A549 (cell line): ENCODE data around the gene HACL1. TPM values are rescaled to one million over a fixed set of nuclear protein-coding genes. Genes with fewer than 3 reads are reported as not detected.

Experiments
- ATAC-seq, 2 experiments: fragments of 200-7000 bp in 1 of 2; fragments of >200 bp in 1 of 2; cut with Nextera tagmentation in 1 of 2; cut with Tn5 transposase in 1 of 2; 3 replicates each; pipeline versions ENCODE4 v1.8.0 to v1.9.1; 2018 to 2020; ENCODE audit warnings: mild to moderate bottlenecking in 1 of 2, moderate library complexity in 1 of 2
- CTCF ChIA-PET: fragments of 300-600 bp; sonication (Branson Sonifier 250); formaldehyde crosslinking; extraction: SDS; loops from one replicate; lab custom pipeline; 2021; ENCODE audit warnings: antibody characterized with exemption, inconsistent platforms; lab: Yijun Ruan, JAX
- POLR2A ChIA-PET: fragments of 350-600 bp; formaldehyde crosslinking; extraction: SDS; loops from one replicate; lab custom pipeline; 2021; ENCODE audit warnings: antibody characterized with exemption, inconsistent platforms; lab: Yijun Ruan, JAX
- DNase-seq, 2 experiments: peaks; one replicate each; pipeline versions ENCODE4 v3.0.0 to v3.0.0-alpha.2; 2011 to 2016; ENCODE audit warnings: low read depth in 1 of 2, low spot score in 1 of 2
- FAIRE-seq: peaks from 2 replicates; lab custom pipeline; 2011; peaks lifted over from hg19 to GRCh38; lab: Jason Lieb, UNC
- H3K27ac ChIP-seq, 2 experiments: fragments of >200 bp; sonication (Bioruptor Twin); formaldehyde crosslinking; 3 replicates each; pipeline ENCODE4 v1.5.1; 2016 to 2017
- H3K4me1 ChIP-seq: fragments of >200 bp; sonication (Bioruptor Twin); formaldehyde crosslinking; 3 replicates; pipeline ENCODE4 v1.6.1; 2016
- H3K4me2 ChIP-seq: fragments of >200 bp; sonication (Bioruptor Twin); formaldehyde crosslinking; 3 replicates; pipeline ENCODE4 v1.6.1; 2016
- H3K4me3 ChIP-seq: fragments of >200 bp; sonication (Bioruptor Twin); formaldehyde crosslinking; 3 replicates; pipeline ENCODE4 v1.5.1; 2016
- H3K9me3 ChIP-seq: fragments of >200 bp; sonication (Bioruptor Twin); formaldehyde crosslinking; 3 replicates; pipeline ENCODE4 v1.6.1; 2016
- BCL3 ChIP-seq: fragments of >200 bp; sonication (Bioruptor Twin); formaldehyde crosslinking; IDR thresholded peaks from 3 replicates; pipeline ENCODE4 v1.6.1; 2016
- BHLHE40 ChIP-seq: IDR thresholded peaks from 2 replicates; pipeline ENCODE4 v1.6.1; 2012; ENCODE audit warnings: low read depth, low read length, inconsistent platforms
- CBX2 ChIP-seq: fragments of 200-600 bp; sonication (generic); IDR thresholded peaks from 2 replicates; pipeline ENCODE4 v1.6.1; 2016; ENCODE audit warnings: low read depth, mild to moderate bottlenecking, borderline replicate concordance
- CHD2 ChIP-seq: fragments of 150-350 bp; IDR thresholded peaks from 2 replicates; pipeline ENCODE4 v1.6.1; 2014; ENCODE audit warnings: low read length; ENCODE audit not compliant: partially characterized antibody
- EHF ChIP-seq: fragments of 250-450 bp; sonication (Bioruptor Pico); IDR thresholded peaks from 2 replicates; pipeline ENCODE4 v1.5.0; 2020; ENCODE audit warnings: mild to moderate bottlenecking
- FOSB ChIP-seq: fragments of 250-450 bp; sonication (Bioruptor Pico); IDR thresholded peaks from 2 replicates; pipeline ENCODE4 v1.5.0; 2020; ENCODE audit warnings: mild to moderate bottlenecking, moderate library complexity
- FOSL2 ChIP-seq, 2 experiments: fragments of 450-650 bp in 1 of 2; fragments of >200 bp in 1 of 2; sonication (Bioruptor Twin) in 1 of 2; formaldehyde crosslinking; IDR thresholded peaks; 2 replicates each; pipeline versions ENCODE4 v1.5.0 to v1.6.1; 2016 to 2020; ENCODE audit warnings: mild to moderate bottlenecking in 1 of 2, moderate library complexity in 1 of 2
- FOXS1 ChIP-seq: fragments of 250-450 bp; sonication (Bioruptor Pico); IDR thresholded peaks from 2 replicates; pipeline ENCODE4 v1.5.0; 2020; ENCODE audit warnings: mild to moderate bottlenecking, moderate library complexity
- GATA3 ChIP-seq: IDR thresholded peaks from 2 replicates; pipeline ENCODE4 v1.6.1; 2012; ENCODE audit warnings: borderline replicate concordance
- HMGXB4 ChIP-seq: fragments of 250-450 bp; sonication (Bioruptor Pico); IDR thresholded peaks from 2 replicates; pipeline ENCODE4 v1.5.0; 2021; ENCODE audit warnings: mild to moderate bottlenecking, moderate library complexity, borderline replicate concordance
- HOXA7 ChIP-seq: fragments of 250-450 bp; sonication (Bioruptor Pico); IDR thresholded peaks from 2 replicates; pipeline ENCODE4 v1.5.0; 2020; ENCODE audit warnings: mild to moderate bottlenecking, moderate library complexity
- JUN ChIP-seq, 2 experiments: fragments of >200 bp; sonication (Bioruptor Twin); formaldehyde crosslinking; IDR thresholded peaks; 2 replicates in 1 of 2; 3 replicates in 1 of 2; pipeline ENCODE4 v1.6.1; 2016 to 2017
- JUNB ChIP-seq: fragments of >200 bp; sonication (Bioruptor Twin); formaldehyde crosslinking; IDR thresholded peaks from 2 replicates; pipeline ENCODE4 v1.6.1; 2016
- KDM1A ChIP-seq: fragments of 200-600 bp; sonication (generic); IDR thresholded peaks from 2 replicates; pipeline ENCODE4 v1.6.1; 2016; ENCODE audit warnings: low read depth, mild to moderate bottlenecking
- MAFK ChIP-seq: fragments of 450-650 bp; IDR thresholded peaks from 2 replicates; pipeline ENCODE4 v1.6.1; 2014; ENCODE audit not compliant: partially characterized antibody
- MAZ ChIP-seq: fragments of 150-350 bp; IDR thresholded peaks from 2 replicates; pipeline ENCODE4 v1.6.1; 2014; ENCODE audit warnings: antibody characterized with exemption, low read depth, low read length, borderline replicate concordance
- MYC ChIP-seq: IDR thresholded peaks from 2 replicates; pipeline ENCODE4 v1.6.1; 2012; ENCODE audit warnings: mild to moderate bottlenecking, inconsistent platforms, low read length, improper control_type of control experiment, borderline replicate concordance
- NR3C1 ChIP-seq: fragments of >200 bp; sonication (Bioruptor Twin); formaldehyde crosslinking; IDR thresholded peaks from 3 replicates; pipeline ENCODE4 v1.6.1; 2017
- PHF8 ChIP-seq: fragments of 200-600 bp; sonication (generic); IDR thresholded peaks from 2 replicates; pipeline ENCODE4 v1.6.1; 2016; ENCODE audit warnings: low read depth, mild to moderate bottlenecking, antibody characterized with exemption, moderate library complexity, borderline replicate concordance
- POLR2A ChIP-seq: IDR thresholded peaks from 2 replicates; pipeline ENCODE4 v1.6.1; 2012; ENCODE audit warnings: mild to moderate bottlenecking, low read length
- POLR2AphosphoS2 ChIP-seq: conservative IDR thresholded peaks from 2 replicates; pipeline ENCODE4 v1.6.1; 2012; ENCODE audit warnings: low read length, improper control_type of control experiment, inconsistent platforms
- RAD21 ChIP-seq, 2 experiments: fragments of >200 bp in 1 of 2; sonication (Bioruptor Twin) in 1 of 2; formaldehyde crosslinking in 1 of 2; IDR thresholded peaks in 1 of 2; conservative IDR thresholded peaks in 1 of 2; 2 replicates in 1 of 2; 3 replicates in 1 of 2; pipeline ENCODE4 v1.6.1; 2012 to 2018; ENCODE audit warnings: inconsistent platforms in 1 of 2
- RCOR1 ChIP-seq: fragments of 150-350 bp; IDR thresholded peaks from 2 replicates; pipeline ENCODE4 v1.6.1; 2014; ENCODE audit warnings: antibody characterized with exemption, low read length, low read depth
- TP53 ChIP-seq: fragments of 250-450 bp; sonication (Bioruptor Pico); IDR thresholded peaks from 2 replicates; pipeline ENCODE4 v1.5.0; 2021; ENCODE audit warnings: mild to moderate bottlenecking, moderate library complexity
- ZNF302 ChIP-seq: fragments of 250-450 bp; sonication (Bioruptor Pico); IDR thresholded peaks from 2 replicates; pipeline ENCODE4 v1.9.0; 2021; ENCODE audit warnings: inconsistent platforms, mild to moderate bottlenecking, moderate library complexity
- WGBS: methylation state at CpG from one replicate; pipeline ENCODE4 v1.1.6; 2017; ENCODE audit errors: missing lambda C conversion rate; 5-methylcytosine and 5-hydroxymethylcytosine counted together
- polyA plus RNA-seq, 4 experiments: library from polyadenylated mRNA; depleted of rRNA in 3 of 4; stranded (reverse); fragments of >200 nt; fragmentation: RNase III in 1 of 4; extraction: RNeasy Plus Mini Kit Qiagen cat#74134 plus additional on column Dnase treatment in 1 of 4; gene quantifications; 2 replicates in 3 of 4; 3 replicates in 1 of 4; pipeline ENCODE4 v1.2.3, GENCODE V29; 2011 to 2017

HACL1 gene
- polyA plus RNA-seq, 2 of the 4 experiments (the other 2 are of a cell fraction), result 26.3 to 51.0 TPM

- DNase-seq, result no peak
- Histone ChIP-seq H3K4me3 (no peak overlapping the region), H3K27ac (no peak overlapping the region), H3K4me2 (no peak overlapping the region), H3K4me1 (no peaks in the 10 kb centered on the region), H3K9me3 (no peaks in the 10 kb centered on the region)
- TF ChIP-seq PHF8 (no peak), FOSB (CRISPR knock-in tag) (no peak), GATA3 (no peak), NR3C1 (no peak), CBX2 (no peak), JUNB (no peak), RCOR1 (no peak), FOXS1 (CRISPR knock-in tag) (no peak), BCL3 (no peak), ZNF302 (CRISPR knock-in tag) (no peak), MYC (no peak), HMGXB4 (CRISPR knock-in tag) (no peak)
- no peak for FAIRE-seq
- ATAC-seq, result no peak
- CTCF ChIA-PET, result interaction anchor here (1.3 kb wide), 1 partner anchor 14 kb away, joined by 3 read pairs; no protein-coding TSS in a partner anchor
- POLR2A ChIA-PET, result no interaction called here
- 63% methylated on average over 1 of the region's 1 CpG for WGBS
Measured at GRCh38 chr3:15531346-15531745, 70.0 kb downstream of the HACL1 start.

GRCh38 chr3:15528854-15529537 lies 72.4 kb downstream of the HACL1 start:
- Histone ChIP-seq H3K4me3 (no peak overlapping the region), H3K27ac (no peak overlapping the region), H3K4me1 (no peaks in the 10 kb centered on the region)
- ATAC-seq, result no peak
- DNase-seq, result no peak
- CTCF ChIA-PET, result interaction anchor here (0.6 to 1.5 kb wide), 3 partner anchors 14 to 19 kb away, joined by 3 to 4 read pairs (median 3); no protein-coding TSS in a partner anchor
- WGBS, result 88% methylated on average over 4 of the region's 4 CpGs
- no peak for FAIRE-seq
- TF ChIP-seq MYC (no peak), FOSL2 (IDR thresholded peaks at IDR 0.05) (no peak), FOSL2 (CRISPR knock-in tag; IDR thresholded peaks at IDR 0.05) (no peak), POLR2AphosphoS2 (no peak), KDM1A (no peak), TP53 (CRISPR knock-in tag) (no peak), BHLHE40 (no peak), GATA3 (no peak), MAFK (no peak)
- TF ChIP-seq, all 56 proteins: peak for 0
- POLR2A ChIA-PET, result no interaction called here
- Histone ChIP-seq H3K9me3 (no peaks in the 10 kb centered on the region), H3K4me2 (no peak overlapping the region)

- Histone ChIP-seq H3K4me2 (no peak overlapping the region), H3K9me3 (no peaks in the 10 kb centered on the region), H3K4me3 (no peak overlapping the region), H3K27ac (no peak overlapping the region), H3K4me1 (no peaks in the 10 kb centered on the region)
- 59% methylated on average over 4 of the region's 4 CpGs for WGBS
- FAIRE-seq (no peak), ATAC-seq (peak in 1 of 2 experiments; percentile 86; a peak in 3 of 6 replicates), DNase-seq (peak in 1 of 2 experiments; percentile 31)
- POLR2A ChIA-PET, result no interaction called here
- CTCF ChIA-PET, result no interaction called here
- TF ChIP-seq EHF (CRISPR knock-in tag) (no peak), RCOR1 (no peak), JUN (IDR thresholded peaks at IDR 0.05) (no peak), BCL3 (no peak), POLR2A (no peak), MAZ (no peak), KDM1A (no peak), RAD21 (conservative IDR thresholded peaks at IDR 0.05 in 1 of 2, IDR thresholded peaks at IDR 0.05 in 1 of 2) (no peak), HOXA7 (no peak), CHD2 (no peak), CBX2 (no peak)
- TF ChIP-seq, all 56 proteins: peak for 0
Measured at GRCh38 chr3:15527031-15527459, 74.3 kb downstream of the HACL1 start.
